Neural progenitor cell (in vitro differentiated cells): ENCODE results near the gene WDR86.

Experiments used
- CTCF ChIP-seq: fragments of 200-600 bp; sonication (generic); IDR thresholded peaks from 2 replicates; pipeline ENCODE4 v1.5.1; 2017; ENCODE audit warnings: antibody characterized with exemption, mild to moderate bottlenecking
- EZH2 ChIP-seq: fragments of 200-600 bp; sonication (generic); IDR thresholded peaks from 2 replicates; pipeline ENCODE4 v1.6.1; 2017; ENCODE audit warnings: antibody characterized with exemption, mild to moderate bottlenecking, moderate library complexity
- EZH2phosphoT487 ChIP-seq: fragments of 200-600 bp; sonication (generic); IDR thresholded peaks from 2 replicates; pipeline ENCODE4 v1.6.1; 2017; ENCODE audit warnings: antibody characterized with exemption

DNA sequence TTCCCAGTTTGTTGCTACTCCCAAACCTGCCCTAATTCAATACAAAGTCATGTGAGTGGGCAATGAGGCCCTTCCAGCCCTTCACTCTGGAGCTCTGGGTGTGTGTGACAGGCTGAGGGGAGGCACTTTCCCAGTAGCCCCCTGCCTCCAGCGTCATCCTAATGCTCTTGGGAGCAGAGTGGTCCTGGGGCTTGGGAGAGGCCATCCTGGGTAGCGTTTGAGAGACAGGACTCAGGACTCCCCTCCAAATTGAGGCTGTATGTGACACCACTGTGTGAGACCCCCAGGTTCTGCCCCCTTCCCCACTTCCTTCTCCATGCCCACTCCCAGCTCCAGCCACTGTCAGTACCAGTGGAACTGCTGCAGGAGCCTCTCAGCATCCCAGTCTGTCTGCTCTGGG, 36.6 kb upstream of the WDR86 start:
- no peak for TF ChIP-seq CTCF
- no peak for TF ChIP-seq EZH2phosphoT487
- no peak for TF ChIP-seq EZH2
